Measurements from ENCODE around the gene IRF2BP1. TPM values are rescaled to one million over a fixed set of nuclear protein-coding genes. Genes with fewer than 3 reads are reported as not detected.

IRF2BP1 gene
- total RNA-seq (10 to 100 TPM; 18.5 to 29.4 (median 23.3) TPM), polyA plus RNA-seq (10 to 100 TPM in 2 of 3 donors, 1 to 10 TPM in 1; 10.0 to 19.9 (median 10.6) TPM)
- long read RNA-seq, donor 1, transcript IRF2BP1-201 (1 exons, 2,564 nt): major isoform, 20 of 20 reads
- long read RNA-seq, donor 1, partial matches to known transcripts: 0 of 20 reads
- long read RNA-seq, donor 1, other reads (novel, unspliced or antisense): 0 of 20 reads
- long read RNA-seq, donor 2, transcript IRF2BP1-201 (1 exons, 2,564 nt): major isoform, 25 of 25 reads
- long read RNA-seq, donor 2, partial matches to known transcripts: 0 of 25 reads
- long read RNA-seq, donor 2, other reads (novel, unspliced or antisense): 0 of 25 reads

- peak; percentile 98 for DNase-seq
- H3K36me3 ChIP-seq: peaks cover 0 to 30% (median 12%) of the 10 kb centered on the region in 6 donors
- TF ChIP-seq CTCF (IDR thresholded peaks at IDR 0.05 in 8 of 11, conservative IDR thresholded peaks at IDR 0.05 in 3 of 11): peak in 3 of 11 experiments; percentile 8 to 25 (median 13)
- TF ChIP-seq POLR2AphosphoS5 (IDR thresholded peaks at IDR 0.05): peak; percentile 87 to 89 (median 89)
- TF ChIP-seq POLR2A (IDR thresholded peaks at IDR 0.05): peak in 1 of 3 donors; percentile 49
- H3K4me3 ChIP-seq: peak within 1 kb of the TSS; percentile 73 to 93 (median 77)
- peaks cover 25 to 52% (median 43%) of the 10 kb centered on the region in 6 donors for H3K4me1 ChIP-seq
- H3K27ac ChIP-seq: peak within 1 kb of the TSS; percentile 79 to 95 (median 92)
- H3K27me3 ChIP-seq (replicated peaks in 1 of 7): no peaks in the 10 kb centered on the region
- 0 to 1% (median 1%) methylated on average over 30 to 107 of the region's 107 CpGs for WGBS, 5 donors
- intact Hi-C loops (cut with DNase I; ENCODE audit: low total_unique reads): no loop called here
- no peaks in the 10 kb centered on the region for H3K9me3 ChIP-seq
These were observed at the start of gene IRF2BP1 for GRCh38 chr19:45885556-45886426. IRF2BP1 (minus strand) TSS chr19:45886141; CDS start chr19:45885774, 367 bp downstream.

- Histone ChIP-seq H3K27ac (no peak overlapping the region), H3K4me1 (no peaks in the 10 kb centered on the region), H3K36me3 (no peaks in the 10 kb centered on the region), H3K4me3 (no peak overlapping the region), H3K9me3 (peaks cover 0 to 4% (median 0%) of the 10 kb centered on the region in 8 donors), H3K27me3 (replicated peaks in 1 of 7) (peaks cover 0 to 93% (median 10%) of the 10 kb centered on the region in 7 donors)
- TF ChIP-seq POLR2A (IDR thresholded peaks at IDR 0.05) (no peak), POLR2AphosphoS5 (IDR thresholded peaks at IDR 0.05) (no peak), CTCF (IDR thresholded peaks at IDR 0.05 in 8 of 11, conservative IDR thresholded peaks at IDR 0.05 in 3 of 11) (no peak)
- intact Hi-C loops (cut with DNase I; ENCODE audit: low total_unique reads): no loop called here
- 78 to 88% (median 80%) methylated on average over 19 of the region's 19 CpGs for WGBS, 5 donors
- peak; percentile 48 for DNase-seq
These were observed 49.3 kb upstream of the IRF2BP1 start for GRCh38 chr19:45935267-45935666.

GRCh38 chr19:45934551-45935230 lies 48.8 kb upstream of the IRF2BP1 start:
- H3K4me3 ChIP-seq: no peak overlapping the region
- H3K27ac ChIP-seq: no peak overlapping the region
- TF ChIP-seq POLR2AphosphoS5 (IDR thresholded peaks at IDR 0.05): no peak
- no peak for TF ChIP-seq POLR2A (IDR thresholded peaks at IDR 0.05)
- TF ChIP-seq CTCF (IDR thresholded peaks at IDR 0.05 in 8 of 11, conservative IDR thresholded peaks at IDR 0.05 in 3 of 11): no peak
- peaks cover 0 to 4% (median 0%) of the 10 kb centered on the region in 8 donors for H3K9me3 ChIP-seq
- H3K36me3 ChIP-seq: no peaks in the 10 kb centered on the region
- peak; percentile 14 for DNase-seq
- intact Hi-C loops (cut with DNase I; ENCODE audit: low total_unique reads): no loop called here
- H3K4me1 ChIP-seq: no peaks in the 10 kb centered on the region
- peaks cover 0 to 94% (median 9%) of the 10 kb centered on the region in 7 donors for H3K27me3 ChIP-seq (replicated peaks in 1 of 7)
- 41 to 57% (median 45%) methylated on average over 19 of the region's 19 CpGs for WGBS, 5 donors

All from spleen (tissue), 13 donors.